ENCODE measurements around the gene FEM1C. TPM values are rescaled to one million over a fixed set of nuclear protein-coding genes. Genes with fewer than 3 reads are reported as not detected.

The FEM1C gene
- total RNA-seq, 4 donors from 2014 or later = 18.9 to 39.4 (median 33.7) TPM

DNA sequence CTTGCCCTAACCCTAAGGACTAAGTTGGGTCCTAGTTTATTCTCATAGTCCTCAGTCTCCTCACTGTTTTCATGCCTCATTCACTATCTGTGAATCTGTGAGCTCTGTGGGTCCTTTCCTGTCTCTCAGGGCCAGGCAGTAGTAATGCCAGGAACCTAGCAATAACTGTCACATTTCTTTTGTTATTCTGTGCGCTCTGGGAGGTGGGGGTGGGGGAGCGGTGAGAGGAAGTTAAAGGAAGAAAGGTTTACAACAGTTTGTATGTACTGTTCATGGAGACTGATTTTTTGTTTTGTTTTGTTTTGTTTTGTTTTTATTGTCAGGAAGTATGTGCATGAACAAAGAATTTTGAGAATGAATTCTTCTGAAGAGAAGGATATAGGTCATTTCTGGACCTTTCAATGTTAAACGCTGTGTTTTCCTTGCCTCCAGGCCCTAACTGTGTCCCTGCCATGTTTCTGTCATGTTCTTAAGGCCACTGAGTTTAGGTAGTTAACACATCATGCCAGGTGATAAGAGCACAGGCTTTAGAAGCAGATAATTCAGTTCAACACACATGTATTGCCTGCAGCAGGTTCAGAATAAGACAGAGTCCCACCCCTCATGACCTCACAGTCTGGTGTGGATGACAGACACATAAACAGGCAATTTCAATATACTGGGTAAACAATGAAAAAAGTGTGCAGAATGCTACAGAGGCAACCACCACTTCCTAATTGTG lies 13.3 kb upstream of the FEM1C start:
- Histone ChIP-seq H3K4me3 (no peak overlapping the region), H3K9me3 (no peaks in the 10 kb centered on the region), H3K36me3 (no peaks in the 10 kb centered on the region), H3K4me1 (peaks cover 8 to 14% of the 10 kb centered on the region in 2 donors), H3K27me3 (no peaks in the 10 kb centered on the region), H3K27ac (peak overlapping the region; percentile 4 to 62 (median 21))
- ATAC-seq (peak; percentile 13 to 35), DNase-seq (no peak)
- no peak for TF ChIP-seq POLR2A (IDR thresholded peaks at IDR 0.05)
- TF ChIP-seq, protein P1, sequence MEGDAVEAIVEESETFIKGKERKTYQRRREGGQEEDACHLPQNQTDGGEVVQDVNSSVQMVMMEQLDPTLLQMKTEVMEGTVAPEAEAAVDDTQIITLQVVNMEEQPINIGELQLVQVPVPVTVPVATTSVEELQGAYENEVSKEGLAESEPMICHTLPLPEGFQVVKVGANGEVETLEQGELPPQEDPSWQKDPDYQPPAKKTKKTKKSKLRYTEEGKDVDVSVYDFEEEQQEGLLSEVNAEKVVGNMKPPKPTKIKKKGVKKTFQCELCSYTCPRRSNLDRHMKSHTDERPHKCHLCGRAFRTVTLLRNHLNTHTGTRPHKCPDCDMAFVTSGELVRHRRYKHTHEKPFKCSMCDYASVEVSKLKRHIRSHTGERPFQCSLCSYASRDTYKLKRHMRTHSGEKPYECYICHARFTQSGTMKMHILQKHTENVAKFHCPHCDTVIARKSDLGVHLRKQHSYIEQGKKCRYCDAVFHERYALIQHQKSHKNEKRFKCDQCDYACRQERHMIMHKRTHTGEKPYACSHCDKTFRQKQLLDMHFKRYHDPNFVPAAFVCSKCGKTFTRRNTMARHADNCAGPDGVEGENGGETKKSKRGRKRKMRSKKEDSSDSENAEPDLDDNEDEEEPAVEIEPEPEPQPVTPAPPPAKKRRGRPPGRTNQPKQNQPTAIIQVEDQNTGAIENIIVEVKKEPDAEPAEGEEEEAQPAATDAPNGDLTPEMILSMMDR (IDR thresholded peaks at IDR 0.05 in 4 of 5, conservative IDR thresholded peaks at IDR 0.05 in 1 of 5) = no peak
- in situ Hi-C loops (cut with MboI; ENCODE audit: low sequenced_read_pairs in 4 of 4) (no loop called here), intact Hi-C loops (cut with DNase I; ENCODE audit: low total_unique reads) (no loop called here)

DNA sequence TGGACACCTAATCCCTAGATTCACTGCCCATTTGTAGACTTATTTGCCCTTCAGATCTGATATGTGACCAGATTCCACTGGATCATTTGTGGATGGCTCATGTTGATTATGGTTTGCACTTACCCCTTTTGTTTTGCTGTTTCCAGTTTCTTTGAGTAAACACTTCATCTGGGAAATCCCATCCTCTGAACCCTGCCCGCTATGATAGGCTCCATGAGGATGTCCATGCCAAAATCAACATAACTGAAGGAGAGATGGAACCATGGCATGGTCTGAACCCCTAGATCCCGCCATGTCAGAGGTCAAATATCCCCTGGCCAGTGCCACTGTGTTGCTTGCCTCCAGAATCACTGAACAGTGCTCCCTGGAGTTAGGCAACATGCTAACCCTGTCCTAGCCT lies 11.7 kb upstream of the FEM1C start:
- peaks cover 8 to 14% of the 10 kb centered on the region in 2 donors for H3K4me1 ChIP-seq
- no peak overlapping the region for H3K4me3 ChIP-seq
- H3K27me3 ChIP-seq = no peaks in the 10 kb centered on the region
- no peaks in the 10 kb centered on the region for H3K36me3 ChIP-seq
- no peak overlapping the region for H3K27ac ChIP-seq
- no peak for DNase-seq
- no peak for ATAC-seq
- no peak for TF ChIP-seq POLR2A (IDR thresholded peaks at IDR 0.05)
- TF ChIP-seq, protein P1 (IDR thresholded peaks at IDR 0.05 in 4 of 5, conservative IDR thresholded peaks at IDR 0.05 in 1 of 5) = no peak
- no peaks in the 10 kb centered on the region for H3K9me3 ChIP-seq
- in situ Hi-C loops (cut with MboI; ENCODE audit: low sequenced_read_pairs in 4 of 4) = no loop called here
- intact Hi-C loops (cut with DNase I; ENCODE audit: low total_unique reads) = no loop called here

DNA sequence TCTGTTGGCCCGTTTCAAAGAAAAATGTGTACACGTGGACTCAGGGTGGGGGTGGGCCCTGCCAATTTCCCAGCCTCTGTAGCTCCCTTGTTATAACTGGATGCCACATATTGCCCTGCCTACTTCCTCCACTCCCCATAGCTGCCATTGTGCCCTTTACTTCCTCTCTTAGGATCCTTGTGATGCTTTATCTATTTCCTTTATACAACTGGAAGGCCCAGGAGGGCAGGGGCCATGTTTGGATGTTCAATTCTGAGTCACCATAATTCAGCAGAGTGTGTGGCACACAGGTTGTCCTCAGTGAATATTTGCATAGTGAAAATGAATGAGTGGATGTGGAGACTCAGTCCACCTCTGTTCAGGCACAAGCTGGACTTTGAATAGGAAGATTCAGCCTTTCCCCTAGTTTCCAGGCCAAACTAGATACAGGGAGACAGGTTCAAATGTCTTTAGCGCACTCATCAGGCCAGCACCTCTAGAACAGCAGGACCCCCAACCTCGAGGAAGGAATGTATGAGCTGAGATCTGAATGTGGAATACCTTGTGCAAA lies 10.6 kb upstream of the FEM1C start:
- in situ Hi-C loops (cut with MboI; ENCODE audit: low sequenced_read_pairs in 4 of 4) = no loop called here
- no peak overlapping the region for H3K27ac ChIP-seq
- no peak for TF ChIP-seq POLR2A (IDR thresholded peaks at IDR 0.05)
- TF ChIP-seq, protein P1 (IDR thresholded peaks at IDR 0.05 in 4 of 5, conservative IDR thresholded peaks at IDR 0.05 in 1 of 5) = no peak
- no peaks in the 10 kb centered on the region for H3K9me3 ChIP-seq
- no peak for ATAC-seq
- intact Hi-C loops (cut with DNase I; ENCODE audit: low total_unique reads) = no loop called here
- no peak overlapping the region for H3K4me3 ChIP-seq
- H3K27me3 ChIP-seq = no peaks in the 10 kb centered on the region
- peaks cover 8 to 14% of the 10 kb centered on the region in 2 donors for H3K4me1 ChIP-seq
- no peaks in the 10 kb centered on the region for H3K36me3 ChIP-seq
- DNase-seq = no peak

DNA sequence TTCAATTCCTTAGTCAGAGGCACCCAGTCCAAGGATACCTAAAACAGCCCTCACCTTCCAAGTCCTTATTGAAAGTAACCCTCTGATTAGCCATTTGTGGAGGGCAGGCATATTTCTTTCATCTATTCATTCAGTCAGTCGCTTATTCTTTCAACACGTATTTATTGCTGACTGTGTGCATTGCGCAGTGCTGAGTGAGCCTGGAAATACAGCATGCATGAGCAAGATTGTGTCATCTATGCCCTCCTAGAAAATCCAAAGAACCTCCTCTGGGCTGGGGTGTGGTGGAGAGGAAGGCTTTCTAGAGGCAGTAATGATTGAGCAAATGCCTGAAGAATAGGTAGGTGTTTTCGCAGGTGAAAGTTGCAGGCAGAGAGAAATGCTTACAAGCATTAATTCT lies 8.5 kb upstream of the FEM1C start:
- DNase-seq (no peak), ATAC-seq (no peak)
- Histone ChIP-seq H3K27me3 (no peaks in the 10 kb centered on the region), H3K4me1 (peaks cover 0 to 3% of the 10 kb centered on the region in 2 donors), H3K36me3 (no peaks in the 10 kb centered on the region), H3K27ac (no peak overlapping the region), H3K4me3 (no peak overlapping the region), H3K9me3 (no peaks in the 10 kb centered on the region)
- intact Hi-C loops (cut with DNase I; ENCODE audit: low total_unique reads) = no loop called here
- TF ChIP-seq, protein P1 (IDR thresholded peaks at IDR 0.05 in 4 of 5, conservative IDR thresholded peaks at IDR 0.05 in 1 of 5) = no peak
- no peak for TF ChIP-seq POLR2A (IDR thresholded peaks at IDR 0.05)
- in situ Hi-C loops (cut with MboI; ENCODE audit: low sequenced_read_pairs in 4 of 4) = no loop called here
